Gastrocnemius medialis (tissue), 4 donors: ENCODE results near the gene SZRD1.

Source experiments
- CTCF ChIP-seq, 5 experiments: fragments of 450-650 bp in 3 of 5; fragments of 200-600 bp in 2 of 5; sonication (generic) in 2 of 5; IDR thresholded peaks in 4 of 5; conservative IDR thresholded peaks in 1 of 5; 1 replicate in 4 of 5; 2 replicates in 1 of 5; pipeline ENCODE4 v1.5.1; 2016 to 2019; ENCODE audit warnings: antibody characterized with exemption in 5 of 5, mild to moderate bottlenecking in 3 of 5, moderate library complexity in 3 of 5
- POLR2A ChIP-seq, 2 donors: fragments of 450-650 bp; IDR thresholded peaks; one replicate each; pipeline ENCODE4 v1.6.1; 2017; ENCODE audit warnings: antibody characterized with exemption in 2 of 2, mild to moderate bottlenecking in 2 of 2, moderate library complexity in 2 of 2

GRCh38 chr1:16445052-16445451 lies 78.0 kb downstream of the SZRD1 start:
- no peak for TF ChIP-seq CTCF (IDR thresholded peaks at IDR 0.05 in 4 of 5, conservative IDR thresholded peaks at IDR 0.05 in 1 of 5)
- TF ChIP-seq POLR2A (IDR thresholded peaks at IDR 0.05) = no peak
